Activated naive CD4-positive, alpha-beta T cell treated with anti-CD3 and anti-CD28 coated beads, Interleukin-2, amount 50 U/mL, for 72 hours (primary cell): ENCODE data around the gene TRIO. TPM values are rescaled to one million over a fixed set of nuclear protein-coding genes. Genes with fewer than 3 reads are reported as not detected.
A peak's percentile ranks its signal among the peaks of the same experiment; 100 is the strongest.

Experiments
- ATAC-seq, 2 donors: fragments of 150-1000 bp; cut with Tn5 transposase; 2 replicates each; pipeline ENCODE4 v1.10.0; 2021; ENCODE audit warnings: mild to moderate bottlenecking in 2 of 2, moderate library complexity in 2 of 2
- DNase-seq, 2 donors: peaks; one replicate each; pipeline ENCODE4 v3.0.0; 2021 to 2022; ENCODE audit warnings: low spot score in 2 of 2
- H3K27ac Mint-ChIP-seq, 2 donors: one replicate each; pipeline ENCODE4 v1.8.0; 2022; ENCODE audit warnings: mild to moderate bottlenecking in 2 of 2, mixed read lengths in 2 of 2
- H3K36me3 Mint-ChIP-seq, 2 donors: one replicate each; pipeline ENCODE4 v1.8.0; 2022; ENCODE audit warnings: mixed read lengths in 2 of 2
- H3K9me3 Mint-ChIP-seq, 2 donors: one replicate each; pipeline ENCODE4 v1.8.0; 2022; ENCODE audit warnings: mixed read lengths in 2 of 2
- total RNA-seq, 2 donors: library from RNA; stranded (reverse); gene quantifications; one replicate each; pipeline ENCODE4 v1.2.3, GENCODE V29; 2022

Gene TRIO
- total RNA-seq, 2 donors from 2014 or later, result 13.3 to 18.2 TPM

- Mint-ChIP-seq H3K27ac (no peak overlapping the region), H3K36me3 (no peaks in the 10 kb centered on the region), H3K9me3 (no peaks in the 10 kb centered on the region)
- no peak for ATAC-seq
- DNase-seq, result no peak
Measured at GRCh38 chr5:14217587-14217986, 74.4 kb downstream of the TRIO start.

GRCh38 chr5:14218011-14218410 is 74.9 kb downstream of the TRIO start:
- Mint-ChIP-seq H3K27ac (no peak overlapping the region), H3K9me3 (no peaks in the 10 kb centered on the region), H3K36me3 (no peaks in the 10 kb centered on the region)
- ATAC-seq (no peak), DNase-seq (no peak)

GRCh38 chr5:14218480-14218879 is 75.3 kb downstream of the TRIO start:
- Mint-ChIP-seq H3K27ac (no peak overlapping the region), H3K36me3 (no peaks in the 10 kb centered on the region), H3K9me3 (no peaks in the 10 kb centered on the region)
- DNase-seq (no peak), ATAC-seq (no peak)

- Mint-ChIP-seq H3K27ac (no peak overlapping the region), H3K9me3 (no peaks in the 10 kb centered on the region), H3K36me3 (no peaks in the 10 kb centered on the region)
- DNase-seq (no peak), ATAC-seq (no peak)
Measured at GRCh38 chr5:14218897-14219573, 75.9 kb downstream of the TRIO start.

- no peak overlapping the region for H3K27ac Mint-ChIP-seq
- ATAC-seq (no peak), DNase-seq (no peak)
- no peaks in the 10 kb centered on the region for H3K9me3 Mint-ChIP-seq
- no peaks in the 10 kb centered on the region for H3K36me3 Mint-ChIP-seq
Measured at GRCh38 chr5:14219800-14220512, 76.8 kb downstream of the TRIO start.

- H3K36me3 Mint-ChIP-seq, result no peaks in the 10 kb centered on the region
- H3K9me3 Mint-ChIP-seq, result no peaks in the 10 kb centered on the region
- DNase-seq (no peak), ATAC-seq (no peak)
- no peak overlapping the region for H3K27ac Mint-ChIP-seq
Measured at GRCh38 chr5:14220642-14221041, 77.5 kb downstream of the TRIO start.

GRCh38 chr5:14221732-14222131 is 78.6 kb downstream of the TRIO start:
- no peak overlapping the region for H3K27ac Mint-ChIP-seq
- H3K36me3 Mint-ChIP-seq, result no peaks in the 10 kb centered on the region
- peak in 1 of 2 donors; percentile 44 for ATAC-seq
- no peaks in the 10 kb centered on the region for H3K9me3 Mint-ChIP-seq
- DNase-seq, result no peak

GRCh38 chr5:14222206-14222605 is 79.1 kb downstream of the TRIO start:
- ATAC-seq, result peak in 1 of 2 donors; percentile 81
- no peak overlapping the region for H3K27ac Mint-ChIP-seq
- DNase-seq, result no peak
- H3K36me3 Mint-ChIP-seq, result no peaks in the 10 kb centered on the region
- no peaks in the 10 kb centered on the region for H3K9me3 Mint-ChIP-seq

- no peak for DNase-seq
- Mint-ChIP-seq H3K36me3 (no peaks in the 10 kb centered on the region), H3K27ac (no peak overlapping the region), H3K9me3 (no peaks in the 10 kb centered on the region)
- ATAC-seq, result no peak
Measured at GRCh38 chr5:14223372-14223771, 80.2 kb downstream of the TRIO start.

GRCh38 chr5:14225173-14225834 is 82.2 kb downstream of the TRIO start:
- Mint-ChIP-seq H3K27ac (no peak overlapping the region), H3K36me3 (no peaks in the 10 kb centered on the region), H3K9me3 (no peaks in the 10 kb centered on the region)
- DNase-seq, result no peak
- ATAC-seq, result no peak

GRCh38 chr5:14226149-14226548 is 83.0 kb downstream of the TRIO start:
- no peaks in the 10 kb centered on the region for H3K36me3 Mint-ChIP-seq
- ATAC-seq, result no peak
- H3K27ac Mint-ChIP-seq, result no peak overlapping the region
- DNase-seq, result no peak
- no peaks in the 10 kb centered on the region for H3K9me3 Mint-ChIP-seq

GRCh38 chr5:14226554-14226953 is 83.4 kb downstream of the TRIO start:
- no peak for DNase-seq
- H3K36me3 Mint-ChIP-seq, result no peaks in the 10 kb centered on the region
- H3K9me3 Mint-ChIP-seq, result no peaks in the 10 kb centered on the region
- no peak for ATAC-seq
- H3K27ac Mint-ChIP-seq, result no peak overlapping the region

- ATAC-seq (no peak), DNase-seq (no peak)
- Mint-ChIP-seq H3K27ac (no peak overlapping the region), H3K36me3 (no peaks in the 10 kb centered on the region), H3K9me3 (no peaks in the 10 kb centered on the region)
Measured at GRCh38 chr5:14226992-14227391, 83.8 kb downstream of the TRIO start.

GRCh38 chr5:14227513-14227912 is 84.4 kb downstream of the TRIO start:
- Mint-ChIP-seq H3K9me3 (no peaks in the 10 kb centered on the region), H3K36me3 (no peaks in the 10 kb centered on the region), H3K27ac (no peak overlapping the region)
- ATAC-seq (no peak), DNase-seq (no peak)

- no peaks in the 10 kb centered on the region for H3K36me3 Mint-ChIP-seq
- no peaks in the 10 kb centered on the region for H3K9me3 Mint-ChIP-seq
- H3K27ac Mint-ChIP-seq, result no peak overlapping the region
- no peak for ATAC-seq
- no peak for DNase-seq
Measured at GRCh38 chr5:14228219-14228618, 85.1 kb downstream of the TRIO start.

GRCh38 chr5:14229181-14229580 is 86.0 kb downstream of the TRIO start:
- ATAC-seq (no peak), DNase-seq (no peak)
- Mint-ChIP-seq H3K9me3 (no peaks in the 10 kb centered on the region), H3K36me3 (no peaks in the 10 kb centered on the region), H3K27ac (no peak overlapping the region)

- no peak for DNase-seq
Measured at GRCh38 chr5:14229734-14230133, 86.6 kb downstream of the TRIO start.

GRCh38 chr5:14231156-14231555 is 88.0 kb downstream of the TRIO start:
- DNase-seq (no peak), ATAC-seq (no peak)
- H3K9me3 Mint-ChIP-seq, result no peaks in the 10 kb centered on the region
- no peak overlapping the region for H3K27ac Mint-ChIP-seq
- no peaks in the 10 kb centered on the region for H3K36me3 Mint-ChIP-seq

More at GRCh38 chr5:14229734-14230133, 86.6 kb downstream of the TRIO start:
- Mint-ChIP-seq H3K36me3 (no peaks in the 10 kb centered on the region), H3K9me3 (no peaks in the 10 kb centered on the region), H3K27ac (no peak overlapping the region)
- ATAC-seq, result no peak
